Activated CD8-positive, alpha-beta memory T cell treated with anti-CD3 and anti-CD28 coated beads, Interleukin-2, amount 50 U/mL, for 48 hours (primary cell): Measurements from ENCODE around the gene SMIM5.
"Not testable (repeated sequence)": the region's sequence is repeated elsewhere in the genome, so short reads cannot be mapped to it uniquely, and the experiment has no call there.

Experiments
- DNase-seq: peaks from one replicate; pipeline ENCODE4 v3.0.0-alpha.2; 2020

The SMIM5 gene

DNA sequence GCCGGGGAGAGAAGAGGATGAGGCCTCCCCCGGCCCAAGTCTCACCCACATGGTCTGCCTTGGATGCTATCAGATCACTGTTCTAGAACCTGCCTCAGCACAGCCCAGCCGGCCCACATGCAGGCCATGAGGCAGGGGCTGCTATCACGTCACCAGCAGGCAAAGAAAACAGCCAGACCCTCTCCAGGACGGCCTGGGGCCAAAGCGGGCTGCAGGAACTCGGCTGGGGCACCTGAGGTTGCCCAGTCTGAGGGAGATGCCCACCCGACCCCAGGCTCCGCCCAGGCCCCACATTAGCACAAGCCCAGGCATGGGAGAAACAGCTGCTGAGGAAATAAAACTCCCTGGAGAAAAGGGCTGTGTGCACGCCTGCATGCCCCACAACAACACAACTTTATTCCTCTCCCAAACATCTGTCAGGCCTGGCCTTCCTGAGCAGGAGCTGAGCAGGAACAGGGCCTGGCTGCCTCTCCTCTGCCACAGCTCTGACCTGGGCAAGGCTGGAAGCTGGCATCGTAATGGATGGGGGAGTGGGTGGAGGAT, 6.7 kb upstream of the SMIM5 start:
- no peak for DNase-seq

DNA sequence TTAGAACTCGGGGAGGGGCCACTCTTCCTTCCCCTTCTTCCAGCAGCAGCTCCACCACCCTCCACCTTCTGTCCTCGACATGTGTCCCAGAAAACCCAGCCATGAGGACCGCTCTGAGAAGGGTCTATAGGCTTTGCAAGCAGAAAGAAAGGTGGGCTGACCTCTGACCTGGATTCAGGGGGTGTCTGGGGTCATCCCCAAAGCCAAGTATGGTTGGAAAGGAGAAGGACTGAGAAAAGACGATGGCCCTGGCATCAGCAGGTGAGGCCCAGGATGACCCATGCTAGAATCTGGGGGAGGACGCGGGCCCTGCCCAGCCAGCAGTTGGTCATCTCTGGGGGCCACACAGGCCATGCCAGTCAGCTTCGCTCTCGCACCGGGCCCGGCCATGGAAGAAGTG, 6.1 kb upstream of the SMIM5 start:
- DNase-seq, result no peak

DNA sequence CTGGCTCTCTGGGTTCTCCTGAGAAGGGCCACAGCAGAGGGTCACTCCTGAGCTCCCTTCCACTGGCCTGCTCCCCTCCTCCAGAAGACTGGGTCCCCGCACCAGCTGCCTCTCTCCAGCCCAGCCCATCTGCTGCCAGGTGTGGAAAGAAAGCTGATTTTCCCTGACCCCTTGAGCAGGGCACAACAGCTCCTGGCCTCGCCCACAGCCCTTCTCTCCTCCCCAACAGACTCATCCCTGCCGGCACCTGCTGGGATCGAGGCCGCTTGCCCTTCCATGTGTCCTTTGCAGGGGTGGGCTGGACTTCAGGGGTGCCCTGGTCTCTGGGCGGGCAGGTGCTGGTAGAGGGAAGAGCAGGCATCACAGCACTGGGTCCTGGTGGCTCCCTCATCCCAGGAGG, 4.8 kb upstream of the SMIM5 start:
- DNase-seq, result no peak

DNA sequence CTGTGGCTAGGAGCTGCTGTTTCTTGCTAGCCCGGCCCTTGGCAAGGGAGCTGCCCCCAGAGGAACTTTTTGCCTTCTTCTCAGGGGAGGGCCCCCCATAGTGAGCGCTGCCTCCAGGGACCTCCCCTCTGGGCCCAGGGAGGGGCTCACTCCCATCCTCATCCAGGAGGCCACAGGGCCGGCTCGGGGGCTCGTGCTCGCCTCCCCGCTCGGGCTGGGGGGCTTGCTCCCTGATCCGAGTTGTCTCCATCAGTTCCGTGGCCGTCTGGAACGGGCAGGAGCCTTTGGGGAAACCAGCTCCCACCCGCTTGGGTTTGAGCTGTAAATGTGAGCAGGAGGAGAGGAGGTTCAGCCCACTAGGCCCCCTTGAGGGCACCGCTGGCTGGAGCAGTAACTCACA, 4.1 kb upstream of the SMIM5 start:
- DNase-seq, result no peak

DNA sequence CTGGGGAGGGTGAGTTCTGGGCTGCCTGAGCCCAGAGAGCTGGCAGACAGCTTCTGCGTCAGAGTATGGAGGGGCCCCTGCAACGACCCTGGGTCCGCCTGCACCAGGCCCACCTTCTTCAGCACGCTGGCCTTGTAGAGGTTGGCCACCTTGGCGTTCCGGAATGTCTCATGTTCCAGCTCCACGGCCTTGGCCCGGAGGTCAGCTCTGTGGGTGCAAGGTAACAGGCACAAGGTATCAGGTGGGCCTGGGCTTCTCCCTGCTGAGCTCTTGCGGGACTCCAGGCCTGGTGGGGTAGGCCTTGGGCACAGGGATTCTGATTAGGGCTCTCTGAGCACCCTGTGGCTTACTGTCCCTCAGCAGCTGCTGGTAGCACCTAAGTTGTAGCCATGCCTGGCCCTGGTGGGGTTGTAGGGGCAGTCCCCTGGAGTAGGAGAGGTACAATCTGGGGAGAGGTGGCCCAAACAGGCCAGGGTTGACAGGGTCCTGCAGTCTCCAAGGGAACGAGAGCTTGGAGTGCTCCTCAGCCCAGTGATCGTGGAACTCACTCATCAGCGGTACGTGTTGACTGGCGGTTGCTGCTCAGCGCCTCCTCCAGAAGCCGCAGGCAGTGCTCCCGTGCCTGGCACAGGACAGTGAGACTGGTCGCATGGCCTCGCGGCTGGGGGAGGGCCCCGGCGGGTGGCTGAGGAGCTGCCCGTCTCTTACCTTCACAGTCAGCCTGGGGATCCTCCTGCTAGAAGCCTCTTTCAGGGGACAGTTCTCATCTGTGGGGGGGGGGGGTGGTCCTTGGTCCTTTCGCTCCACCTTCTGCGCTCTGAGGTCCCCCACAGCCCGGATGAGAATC, 2.9 kb upstream of the SMIM5 start:
- no peak for DNase-seq

DNA sequence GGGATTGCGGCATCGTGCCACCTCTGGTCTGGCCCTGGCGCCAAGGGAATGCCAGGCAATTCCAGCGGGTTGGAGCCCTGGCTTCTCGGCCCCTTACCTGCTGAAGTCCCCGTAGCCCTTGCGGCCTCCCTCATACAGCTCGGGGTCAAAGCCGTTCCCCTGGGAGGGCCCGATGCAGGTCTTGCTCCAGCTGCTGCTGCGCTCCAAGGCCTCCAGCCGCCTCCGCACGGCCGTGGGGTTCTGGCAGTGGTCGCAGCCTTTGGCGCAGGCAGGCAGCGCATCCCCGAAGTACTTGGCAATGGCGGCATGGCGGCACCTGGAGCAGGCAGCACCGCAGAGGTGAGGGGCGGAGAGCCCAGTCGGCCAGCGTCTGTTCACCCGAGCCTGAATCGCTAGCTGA, 1.9 kb upstream of the SMIM5 start:
- no peak for DNase-seq

DNA sequence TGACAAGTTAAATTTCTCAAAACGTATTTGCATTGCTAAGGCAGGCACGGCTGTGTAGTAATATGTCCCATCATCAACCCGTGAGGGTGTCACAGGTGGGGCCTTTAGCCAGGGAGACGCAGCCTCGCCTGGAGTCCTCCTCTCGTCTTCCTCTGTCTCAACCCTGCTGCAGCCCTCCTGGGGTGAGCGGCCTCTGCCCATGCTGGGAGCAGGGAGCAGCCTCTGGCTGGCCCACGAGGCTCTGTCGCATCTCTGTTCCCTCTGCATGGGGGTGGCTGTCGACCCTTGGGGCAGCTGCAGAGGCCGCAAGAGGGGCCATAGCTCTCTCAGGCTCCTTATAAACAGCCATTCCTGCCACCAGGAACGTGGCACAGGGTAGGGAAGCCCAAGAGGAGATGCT, 806 bp upstream of the SMIM5 start:
- DNase-seq, result no peak

DNA sequence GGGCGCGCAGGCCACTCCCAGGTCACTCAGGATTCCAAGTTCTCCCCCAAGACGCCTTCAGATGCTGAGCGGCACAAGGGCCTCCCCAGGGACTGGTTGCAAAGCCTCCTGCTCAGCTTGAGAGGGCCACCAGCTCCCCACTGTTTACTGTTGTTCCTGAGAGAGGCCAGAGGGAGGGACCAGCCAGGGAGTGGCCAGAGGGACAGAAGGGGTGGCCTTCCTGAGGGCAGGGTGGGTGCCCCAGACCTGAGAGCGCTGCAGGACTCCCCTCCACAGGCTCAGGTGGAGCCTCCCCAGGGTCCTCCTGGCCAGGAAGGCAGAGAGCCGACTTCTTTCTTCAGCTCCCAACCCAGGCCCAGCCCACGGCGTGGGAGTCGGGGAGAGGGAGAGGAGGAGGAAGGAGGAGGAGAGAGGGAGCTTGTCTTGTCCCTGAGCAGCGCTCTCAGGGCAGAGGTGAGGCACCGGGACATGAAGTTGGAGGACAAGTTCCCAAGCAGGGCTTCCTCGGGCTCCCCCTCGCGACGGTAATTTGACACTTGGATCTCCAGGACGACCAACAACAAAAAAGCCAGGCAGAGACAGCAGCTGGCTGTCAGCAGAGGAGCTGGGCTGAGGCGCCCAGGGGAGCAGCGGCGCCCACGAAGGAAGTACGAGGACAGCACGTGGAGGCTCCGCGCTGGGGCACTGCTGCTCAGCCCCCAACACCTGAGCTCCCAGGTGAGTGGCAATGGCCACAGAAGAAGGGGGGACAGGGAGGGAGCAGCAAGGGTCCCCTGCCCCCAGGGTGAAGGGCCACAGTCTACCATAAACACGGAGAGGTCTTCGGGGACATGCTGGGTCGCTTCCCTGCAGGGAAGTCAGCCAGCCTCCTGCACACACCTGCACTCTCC, 497 bp downstream of the SMIM5 start:
- DNase-seq, result peak; percentile 68

DNA sequence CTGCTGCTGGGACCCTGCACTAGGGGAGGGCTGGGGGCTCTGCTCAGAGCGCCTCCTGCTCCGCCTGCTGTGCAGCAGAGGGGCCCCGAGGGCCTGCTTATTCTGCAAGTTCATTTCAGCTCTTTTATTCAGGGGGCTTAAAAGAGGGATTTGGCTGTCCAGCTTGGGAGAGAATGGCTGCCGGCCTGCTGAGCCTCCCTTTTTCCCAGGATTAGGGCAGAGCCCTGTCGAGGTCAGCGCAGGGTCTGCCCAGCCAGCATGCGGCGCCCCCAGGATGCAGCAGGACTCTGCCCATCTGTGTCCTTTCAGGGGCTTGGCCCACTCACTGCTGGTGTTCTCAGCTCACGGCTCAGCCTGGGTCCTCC, 1.1 kb downstream of the SMIM5 start:
- no peak for DNase-seq

DNA sequence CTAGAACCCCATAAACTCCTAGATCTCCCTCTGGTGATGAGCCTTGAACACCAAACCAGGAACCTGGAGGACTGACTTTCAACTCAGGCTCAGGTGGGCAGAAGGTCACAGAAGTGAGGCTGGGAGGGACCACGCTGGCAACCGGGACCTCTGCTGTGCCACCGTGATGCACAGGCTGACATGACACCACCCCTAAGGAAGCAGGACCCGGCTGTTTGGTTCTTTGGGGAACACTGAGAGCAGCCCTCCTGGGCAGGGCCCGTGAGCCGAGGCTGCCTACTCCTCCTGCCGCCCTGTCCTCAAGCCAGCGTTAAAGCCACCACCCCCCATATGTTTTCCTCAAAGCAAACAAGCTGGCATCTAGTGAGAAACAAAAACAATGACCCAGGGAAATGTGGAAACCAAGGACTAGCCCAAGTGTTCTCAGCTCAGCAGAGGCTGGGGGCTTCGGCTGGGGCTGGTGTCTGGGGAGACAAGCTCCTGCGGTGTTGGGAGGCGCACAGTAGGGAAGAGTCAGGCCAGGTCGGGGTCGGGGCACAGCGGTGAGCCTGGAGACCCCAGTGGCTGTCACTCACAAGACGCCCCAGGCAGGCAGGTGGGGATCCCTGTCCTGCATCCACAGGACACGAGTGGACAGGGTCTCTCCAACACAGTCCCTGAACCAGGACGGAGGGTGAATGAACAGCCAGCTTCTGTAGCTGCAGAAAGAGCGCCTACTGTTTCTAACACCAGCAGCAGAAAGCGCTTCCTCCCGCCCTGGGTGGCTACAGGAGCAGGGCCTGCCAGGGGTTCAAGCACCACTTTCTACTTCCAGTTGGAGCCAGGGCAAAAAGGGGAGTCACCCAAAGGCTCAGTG, 1.7 kb downstream of the SMIM5 start:
- no peak for DNase-seq

DNA sequence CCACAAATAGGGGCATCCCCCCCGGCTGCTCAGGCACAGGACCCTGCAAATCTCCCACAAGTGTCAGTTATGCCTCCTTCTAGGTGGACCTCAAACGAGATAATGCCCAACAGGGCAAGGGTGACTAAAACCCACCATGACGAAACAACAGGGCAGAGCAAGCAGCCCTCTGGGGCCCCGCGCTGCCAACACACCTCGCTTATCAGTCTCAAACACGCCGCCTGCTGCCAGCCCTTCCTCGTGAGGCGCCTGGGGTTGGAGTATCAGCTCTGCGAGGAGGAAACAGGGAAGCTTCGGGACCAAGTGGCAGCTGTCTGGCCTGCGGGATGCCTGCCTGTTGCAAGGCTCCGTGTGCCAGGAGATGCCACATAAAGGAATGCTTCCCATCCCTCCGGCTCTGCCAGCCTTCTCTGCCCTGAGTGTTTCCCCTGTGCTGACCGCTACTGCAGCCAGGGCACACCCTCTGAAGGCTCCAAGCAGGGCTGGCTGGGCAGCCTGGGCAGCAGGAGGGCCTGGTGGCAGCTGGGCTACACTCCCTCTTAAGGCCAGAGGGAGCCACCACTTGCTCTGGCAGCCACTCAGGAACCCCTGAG, 2.5 kb downstream of the SMIM5 start:
- DNase-seq, result no peak

DNA sequence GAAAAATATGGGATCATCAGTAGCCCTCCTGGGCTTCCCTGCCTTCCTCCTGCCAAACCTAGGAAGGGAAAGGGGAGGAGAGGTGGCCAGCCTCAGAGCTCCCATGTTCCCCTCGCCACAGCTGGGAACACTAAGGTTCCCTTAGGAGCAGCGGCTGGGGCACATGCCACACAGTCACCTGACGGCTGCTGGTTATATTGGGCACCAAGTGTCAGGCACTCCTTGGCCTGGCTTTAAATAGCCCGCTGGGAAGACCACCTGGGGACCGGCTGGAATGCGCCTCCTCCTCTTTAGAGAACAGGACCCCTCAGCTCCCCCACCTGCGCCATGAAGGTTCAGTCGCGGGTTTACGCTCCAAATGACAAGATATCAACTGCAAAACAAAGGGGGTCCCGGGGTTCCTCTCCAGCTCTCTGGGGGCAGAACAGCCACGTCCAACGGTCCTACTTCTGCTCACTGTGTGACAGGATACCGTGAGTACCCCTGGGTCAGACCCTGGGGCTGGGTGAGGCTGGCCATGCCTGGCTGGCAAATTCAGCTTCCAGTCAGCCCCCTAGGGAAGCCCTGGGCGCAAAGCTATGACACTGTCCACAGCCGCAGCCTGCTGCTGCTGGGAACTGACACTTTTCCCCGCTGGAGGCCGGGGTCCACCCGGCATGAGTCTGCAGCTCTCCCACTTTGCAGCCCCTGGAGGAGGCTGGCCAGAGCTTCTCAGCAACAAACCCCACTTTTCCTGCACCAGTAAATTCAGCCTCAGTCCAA, 3.3 kb downstream of the SMIM5 start:
- no peak for DNase-seq

DNA sequence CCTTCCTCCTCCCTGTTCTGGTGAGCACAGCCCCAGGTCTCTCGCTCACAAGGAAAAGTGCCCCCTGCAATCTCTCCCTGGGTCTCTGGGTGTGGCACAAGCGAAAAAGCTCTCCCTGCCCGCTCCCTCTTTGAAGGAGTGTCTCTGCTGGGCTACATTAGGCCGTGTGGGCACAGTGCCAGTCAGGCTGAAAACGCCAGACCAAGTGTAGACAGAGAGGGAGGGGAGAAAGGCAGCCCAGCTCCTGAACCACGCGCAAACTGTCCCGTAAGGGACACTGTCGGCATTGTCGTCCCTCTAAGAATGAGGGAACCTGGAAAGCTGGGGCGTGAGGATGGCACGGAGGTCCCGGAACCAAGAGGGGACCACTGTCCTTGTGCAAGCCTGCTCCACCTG, 3.9 kb downstream of the SMIM5 start:
- DNase-seq, result no peak

DNA sequence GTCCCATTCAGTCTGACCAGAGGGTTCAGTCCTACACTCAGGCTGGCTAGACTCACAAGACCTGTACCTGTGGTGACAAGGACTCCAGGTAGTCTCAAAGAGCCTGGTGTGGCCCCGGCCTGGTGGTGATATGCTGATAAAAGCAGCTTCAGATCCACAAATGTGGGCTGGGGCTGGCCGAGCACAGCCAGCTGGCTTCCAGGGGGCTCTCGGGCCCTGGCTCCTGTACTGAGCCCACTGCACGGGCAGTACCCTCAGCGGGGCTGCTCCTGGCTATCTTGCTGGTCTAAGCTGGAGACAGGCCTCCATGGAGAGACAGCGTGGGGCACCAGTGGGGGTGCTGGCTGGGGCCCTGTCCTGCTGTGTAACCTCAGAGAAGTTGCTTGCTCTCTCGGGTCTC, 4.3 kb downstream of the SMIM5 start:
- DNase-seq, result no peak

DNA sequence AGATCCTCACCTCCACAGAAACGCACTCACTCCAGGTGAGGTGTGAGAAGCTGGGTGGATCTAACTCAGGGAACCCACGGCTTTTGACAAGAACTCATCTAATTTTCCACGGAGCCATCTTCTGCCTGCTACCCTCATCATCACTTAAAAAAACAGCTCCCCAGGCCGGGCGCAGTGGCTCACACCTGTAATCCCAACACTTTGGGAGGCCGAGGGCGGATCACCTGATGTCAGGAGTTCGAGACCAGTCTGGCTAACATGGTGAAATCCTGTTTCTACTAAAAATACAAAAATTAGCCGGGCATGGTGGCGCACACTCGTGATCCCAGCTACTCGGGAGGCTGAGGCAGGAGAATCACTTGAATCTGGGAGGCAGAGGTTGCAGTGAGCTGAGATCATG, 4.8 kb downstream of the SMIM5 start:
- DNase-seq, result not testable (repeated sequence)

DNA sequence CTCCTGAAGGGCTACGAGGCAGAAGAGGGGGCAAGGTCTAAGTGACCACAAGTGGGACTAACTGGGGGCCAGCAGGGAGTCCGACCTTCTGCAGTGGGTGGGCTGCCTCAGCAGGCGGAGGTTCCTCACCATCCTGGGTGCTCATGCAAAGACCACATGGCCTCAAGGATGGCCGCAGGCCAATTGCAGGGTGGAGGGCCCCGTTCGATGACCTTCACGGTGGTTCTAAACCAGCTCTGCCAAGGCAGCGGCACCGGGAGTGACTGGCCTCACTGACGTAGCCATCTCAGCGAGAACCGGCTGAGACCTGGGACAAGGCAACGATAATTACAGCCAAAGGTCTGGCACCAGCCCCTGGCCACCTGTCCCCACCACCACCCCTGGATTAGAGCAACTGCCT, 5.7 kb downstream of the SMIM5 start:
- DNase-seq, result no peak

DNA sequence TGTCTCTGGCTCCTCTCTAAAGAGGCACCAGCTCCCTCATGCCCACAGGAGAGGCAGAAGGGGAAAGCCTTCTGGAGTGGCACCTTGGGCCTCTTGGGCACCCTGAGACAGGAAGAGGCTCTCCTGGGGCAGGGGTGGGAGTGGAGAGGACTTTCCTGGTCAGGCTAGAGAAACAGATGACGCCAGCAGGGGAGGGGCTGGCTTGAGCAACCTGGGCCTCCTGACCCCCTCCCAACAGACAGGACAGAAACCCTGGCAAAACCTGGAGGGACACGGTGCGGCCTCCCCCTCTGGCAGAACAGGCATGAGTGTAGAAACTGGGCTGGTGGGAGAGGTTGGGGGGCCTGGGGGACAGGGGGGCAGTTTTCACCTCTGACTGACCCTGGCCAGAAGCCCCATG, 6.1 kb downstream of the SMIM5 start:
- DNase-seq, result no peak

DNA sequence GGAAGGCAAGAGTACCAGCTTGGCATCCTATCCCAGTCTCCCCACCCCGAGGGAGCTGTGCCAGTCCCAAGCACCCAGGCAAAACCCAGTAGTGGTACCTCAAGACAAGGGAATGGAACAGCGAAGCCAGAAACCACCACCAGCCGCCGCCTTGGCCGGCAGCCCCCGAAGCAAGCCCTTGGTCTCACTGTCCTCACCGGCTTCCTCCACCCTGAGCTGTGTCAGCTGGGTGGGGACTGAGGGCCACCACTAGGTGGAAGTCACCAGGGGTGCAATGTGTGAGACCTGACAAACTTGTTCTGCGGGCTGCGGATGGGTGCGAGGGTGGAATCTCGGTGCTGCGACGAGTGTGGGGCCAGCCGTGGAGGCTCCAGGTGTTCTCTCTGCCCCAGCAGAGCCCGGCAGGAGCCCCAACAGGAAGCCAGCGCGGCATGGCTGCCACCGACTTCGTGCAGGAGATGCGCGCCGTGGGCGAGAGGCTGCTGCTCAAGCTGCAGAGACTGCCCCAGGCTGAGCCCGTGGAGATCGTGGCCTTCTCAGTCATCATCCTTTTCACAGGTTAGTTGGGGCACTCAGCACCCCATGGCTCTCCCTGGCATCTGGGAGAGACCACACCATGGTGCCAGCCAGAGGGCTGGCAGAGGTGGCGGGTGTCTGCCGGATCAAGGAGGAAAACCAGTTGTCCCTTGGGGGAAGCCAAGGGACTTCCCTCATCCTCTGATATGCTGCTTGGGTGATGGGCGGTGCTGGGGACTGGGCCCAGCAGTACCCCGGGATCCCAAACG, 6.7 kb downstream of the SMIM5 start:
- no peak for DNase-seq

DNA sequence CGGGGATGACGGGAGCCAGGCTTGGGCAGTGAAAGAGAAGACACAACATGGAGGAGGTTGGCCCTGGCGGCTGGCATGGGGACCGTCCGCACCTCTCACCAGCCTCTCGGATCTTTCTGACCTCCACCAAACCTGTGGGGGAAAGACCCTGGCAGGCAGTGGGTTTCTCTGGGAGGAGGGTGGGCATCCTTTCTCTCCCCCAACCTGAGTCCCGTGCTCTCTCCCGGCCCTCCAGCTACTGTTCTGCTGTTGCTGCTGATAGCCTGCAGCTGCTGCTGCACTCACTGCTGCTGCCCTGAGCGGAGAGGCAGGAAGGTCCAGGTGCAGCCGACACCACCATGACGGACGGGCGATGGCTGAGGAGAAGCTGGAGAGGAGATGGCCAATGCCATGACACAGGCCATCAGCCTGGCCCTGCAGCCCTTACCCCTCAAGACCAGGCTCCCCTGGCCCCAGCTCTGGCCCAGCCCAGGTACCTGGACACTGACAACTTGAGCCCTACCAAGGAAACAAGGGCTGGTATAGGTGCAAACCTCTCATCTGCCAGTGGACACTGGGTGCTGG, 7.4 kb downstream of the SMIM5 start:
- no peak for DNase-seq

DNA sequence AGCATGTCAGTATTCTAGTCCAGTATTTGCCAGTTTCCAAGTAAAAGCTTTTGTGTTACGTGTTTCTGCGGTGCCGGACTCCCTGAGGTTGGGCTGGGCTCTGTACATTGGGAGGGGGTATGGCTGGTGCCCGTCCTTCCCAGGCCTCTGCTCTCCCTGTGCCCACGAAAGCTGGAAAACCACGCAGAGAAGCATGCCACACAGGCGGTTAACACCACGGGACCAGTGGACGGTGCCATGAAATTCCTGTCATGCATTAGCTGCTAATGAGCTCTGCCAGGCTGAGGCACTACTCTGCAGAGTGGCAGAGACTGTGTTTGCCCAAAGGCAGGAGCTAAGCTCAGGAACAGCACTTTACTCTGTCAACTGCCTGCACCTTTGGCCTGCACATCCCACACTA, 8.1 kb downstream of the SMIM5 start:
- DNase-seq, result no peak
